ENCODE results near the gene SPOCK1.

The SPOCK1 gene

DNA sequence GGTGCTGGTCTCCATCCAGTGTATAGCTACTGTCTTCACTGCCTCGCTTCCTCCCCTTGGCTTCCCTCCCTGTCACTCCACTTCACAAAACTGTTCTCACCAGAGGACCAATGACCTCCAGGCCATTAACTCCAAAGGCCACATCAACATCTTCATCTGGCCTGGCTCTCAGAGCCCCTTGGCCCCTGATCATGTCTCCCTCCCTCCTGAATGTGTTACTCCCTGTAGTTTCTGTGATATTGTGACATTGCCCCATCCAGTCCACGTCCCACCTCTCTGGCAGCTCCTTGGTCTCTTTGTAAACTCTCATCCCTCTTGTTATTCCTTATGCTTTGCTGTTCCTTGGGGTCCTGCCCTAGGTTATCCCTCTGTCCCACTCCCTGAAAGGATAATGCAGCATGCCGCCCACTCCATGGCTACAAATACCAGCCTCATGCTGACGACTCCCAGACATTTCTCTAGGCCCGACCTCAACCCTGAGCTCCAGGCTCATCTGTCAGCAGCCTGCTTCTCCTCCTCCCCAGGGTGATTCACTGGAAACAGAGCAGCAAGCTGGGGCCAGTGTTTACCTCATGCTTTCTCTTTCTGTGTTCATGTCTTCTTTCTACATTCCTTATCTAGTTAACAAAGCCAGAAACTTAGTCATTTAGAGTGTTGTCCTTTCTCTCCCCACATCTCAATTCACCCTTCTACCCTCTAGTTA, 312.2 kb downstream of the SPOCK1 start:
- Histone ChIP-seq H3K4me2 (ENCODE audit: insufficient read depth, low read length) (no peak overlapping the region), H3K27me3 (ENCODE audit: insufficient read depth, low read length, poor library complexity) (peaks cover 28% of the 10 kb centered on the region), H3K4me1 (ENCODE audit: insufficient read depth, low read length) (no peaks in the 10 kb centered on the region), H3K36me3 (ENCODE audit: insufficient read depth, low read length) (no peaks in the 10 kb centered on the region), H3K9ac (ENCODE audit: low read depth, low read length) (no peak overlapping the region), H4K20me1 (ENCODE audit: insufficient read depth, low read length) (no peaks in the 10 kb centered on the region), H2AFZ (ENCODE audit: low read depth, low read length) (no peak overlapping the region), H3K27ac (ENCODE audit: low read length) (no peak overlapping the region), H3K79me2 (ENCODE audit: insufficient read depth, low read length) (no peaks in the 10 kb centered on the region), H3K9me3 (ENCODE audit: insufficient read depth, low read length, severe bottlenecking) (no peaks in the 10 kb centered on the region), H3K4me3 (ENCODE audit: low read depth in 1 of 2, low read length in 2 of 2) (no peak overlapping the region)
- no peak for TF ChIP-seq EZH2 (IDR thresholded peaks at IDR 0.05; ENCODE audit: borderline replicate concordance, low read depth, low read length, severe bottlenecking)
- TF ChIP-seq CTCF (IDR thresholded peaks at IDR 0.05; ENCODE audit: borderline replicate concordance, extremely low read depth, low read length, poor library complexity, severe bottlenecking): no peak
- ATAC-seq (ENCODE audit: insufficient read depth, low read depth) (no peak), DNase-seq (no peak)

DNA sequence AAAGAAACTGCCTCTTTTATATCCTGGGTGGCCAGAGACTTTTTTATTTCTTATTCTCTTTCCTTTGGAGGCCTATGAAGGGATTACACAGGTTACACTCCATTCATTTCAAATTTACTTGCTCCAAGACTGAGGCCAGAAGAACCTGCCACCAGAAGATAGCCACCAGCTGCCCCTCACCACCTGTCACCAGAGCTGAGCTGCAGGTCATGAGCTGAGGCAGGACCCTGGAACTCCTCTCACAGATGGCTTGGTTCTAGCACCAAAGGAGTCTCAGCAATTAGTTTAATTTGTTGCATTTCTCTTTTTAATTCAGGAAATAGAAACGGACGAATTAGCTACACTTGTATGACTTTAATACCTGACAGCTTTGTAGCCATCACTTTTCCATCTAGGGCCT, 313.9 kb downstream of the SPOCK1 start:
- TF ChIP-seq EZH2 (IDR thresholded peaks at IDR 0.05; ENCODE audit: borderline replicate concordance, low read depth, low read length, severe bottlenecking) (no peak), CTCF (IDR thresholded peaks at IDR 0.05; ENCODE audit: borderline replicate concordance, extremely low read depth, low read length, poor library complexity, severe bottlenecking) (no peak)
- H4K20me1 ChIP-seq (ENCODE audit: insufficient read depth, low read length): no peaks in the 10 kb centered on the region

GRCh38 chr5:137184734-137185133, 314.4 kb downstream of the SPOCK1 start:
- no peaks in the 10 kb centered on the region for H3K36me3 ChIP-seq (ENCODE audit: insufficient read depth, low read length)
- DNase-seq (no peak), ATAC-seq (ENCODE audit: insufficient read depth, low read depth) (no peak)
- no peaks in the 10 kb centered on the region for H3K4me1 ChIP-seq (ENCODE audit: insufficient read depth, low read length)
- H3K27me3 ChIP-seq (ENCODE audit: insufficient read depth, low read length, poor library complexity): peaks cover 28% of the 10 kb centered on the region
- no peak overlapping the region for H3K9ac ChIP-seq (ENCODE audit: low read depth, low read length)
- H4K20me1 ChIP-seq (ENCODE audit: insufficient read depth, low read length): no peaks in the 10 kb centered on the region
- TF ChIP-seq EZH2 (IDR thresholded peaks at IDR 0.05; ENCODE audit: borderline replicate concordance, low read depth, low read length, severe bottlenecking) (no peak), CTCF (IDR thresholded peaks at IDR 0.05; ENCODE audit: borderline replicate concordance, extremely low read depth, low read length, poor library complexity, severe bottlenecking) (no peak)
- H3K27ac ChIP-seq (ENCODE audit: low read length): no peak overlapping the region
- H2AFZ ChIP-seq (ENCODE audit: low read depth, low read length): no peak overlapping the region
- H3K4me2 ChIP-seq (ENCODE audit: insufficient read depth, low read length): no peak overlapping the region
- H3K79me2 ChIP-seq (ENCODE audit: insufficient read depth, low read length): no peaks in the 10 kb centered on the region
- no peaks in the 10 kb centered on the region for H3K9me3 ChIP-seq (ENCODE audit: insufficient read depth, low read length, severe bottlenecking)
- no peak overlapping the region for H3K4me3 ChIP-seq (ENCODE audit: low read depth in 1 of 2, low read length in 2 of 2)

More for the DNA sequence above, 313.9 kb downstream of the SPOCK1 start:
- no peaks in the 10 kb centered on the region for H3K9me3 ChIP-seq (ENCODE audit: insufficient read depth, low read length, severe bottlenecking)
- no peaks in the 10 kb centered on the region for H3K36me3 ChIP-seq (ENCODE audit: insufficient read depth, low read length)
- no peak overlapping the region for H3K4me3 ChIP-seq (ENCODE audit: low read depth in 1 of 2, low read length in 2 of 2)
- no peak overlapping the region for H3K9ac ChIP-seq (ENCODE audit: low read depth, low read length)
- ATAC-seq (ENCODE audit: insufficient read depth, low read depth) (no peak), DNase-seq (no peak)
- H2AFZ ChIP-seq (ENCODE audit: low read depth, low read length): no peak overlapping the region
- no peaks in the 10 kb centered on the region for H3K4me1 ChIP-seq (ENCODE audit: insufficient read depth, low read length)
- H3K27ac ChIP-seq (ENCODE audit: low read length): no peak overlapping the region
- H3K79me2 ChIP-seq (ENCODE audit: insufficient read depth, low read length): no peaks in the 10 kb centered on the region
- H3K4me2 ChIP-seq (ENCODE audit: insufficient read depth, low read length): no peak overlapping the region
- peaks cover 28% of the 10 kb centered on the region for H3K27me3 ChIP-seq (ENCODE audit: insufficient read depth, low read length, poor library complexity)
